ENCODE results near the gene METTL8. TPM values are rescaled to one million over a fixed set of nuclear protein-coding genes. Genes with fewer than 3 reads are reported as not detected.

The METTL8 gene
- total RNA-seq, 4 donors from 2014 or later, result 6.9 to 33.0 (median 17.7) TPM

DNA sequence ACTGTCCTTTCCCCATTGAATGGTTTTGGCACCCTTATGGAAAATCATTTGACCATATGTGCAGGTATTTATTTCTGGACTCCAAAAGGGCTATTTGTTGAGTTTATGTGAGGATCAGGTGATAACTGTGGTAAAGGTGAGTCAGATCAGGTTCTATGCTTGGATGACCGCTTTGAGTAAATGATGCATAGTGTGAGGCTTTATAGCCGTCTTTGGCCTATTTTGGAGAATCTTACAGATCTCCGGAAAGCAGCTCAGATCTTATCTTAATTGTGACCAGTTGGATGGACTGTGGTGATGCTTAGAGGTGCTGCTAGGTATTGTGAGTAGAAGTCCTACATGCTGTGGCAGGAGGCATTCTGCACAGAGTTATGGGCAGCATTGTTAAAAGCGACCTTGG lies 126.2 kb downstream of the METTL8 start:
- intact Hi-C loops (cut with DNase I; ENCODE audit: low total_unique reads), result no loop called here
- H3K36me3 ChIP-seq, result no peaks in the 10 kb centered on the region
- peaks cover 0 to 5% of the 10 kb centered on the region in 2 donors for H3K9me3 ChIP-seq
- no peaks in the 10 kb centered on the region for H3K4me1 ChIP-seq
- no peaks in the 10 kb centered on the region for H3K27me3 ChIP-seq
- TF ChIP-seq, protein P1, sequence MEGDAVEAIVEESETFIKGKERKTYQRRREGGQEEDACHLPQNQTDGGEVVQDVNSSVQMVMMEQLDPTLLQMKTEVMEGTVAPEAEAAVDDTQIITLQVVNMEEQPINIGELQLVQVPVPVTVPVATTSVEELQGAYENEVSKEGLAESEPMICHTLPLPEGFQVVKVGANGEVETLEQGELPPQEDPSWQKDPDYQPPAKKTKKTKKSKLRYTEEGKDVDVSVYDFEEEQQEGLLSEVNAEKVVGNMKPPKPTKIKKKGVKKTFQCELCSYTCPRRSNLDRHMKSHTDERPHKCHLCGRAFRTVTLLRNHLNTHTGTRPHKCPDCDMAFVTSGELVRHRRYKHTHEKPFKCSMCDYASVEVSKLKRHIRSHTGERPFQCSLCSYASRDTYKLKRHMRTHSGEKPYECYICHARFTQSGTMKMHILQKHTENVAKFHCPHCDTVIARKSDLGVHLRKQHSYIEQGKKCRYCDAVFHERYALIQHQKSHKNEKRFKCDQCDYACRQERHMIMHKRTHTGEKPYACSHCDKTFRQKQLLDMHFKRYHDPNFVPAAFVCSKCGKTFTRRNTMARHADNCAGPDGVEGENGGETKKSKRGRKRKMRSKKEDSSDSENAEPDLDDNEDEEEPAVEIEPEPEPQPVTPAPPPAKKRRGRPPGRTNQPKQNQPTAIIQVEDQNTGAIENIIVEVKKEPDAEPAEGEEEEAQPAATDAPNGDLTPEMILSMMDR (IDR thresholded peaks at IDR 0.05), result no peak
- no peak for TF ChIP-seq POLR2A (IDR thresholded peaks at IDR 0.05)
- DNase-seq, result no peak
- no peak overlapping the region for H3K4me3 ChIP-seq
- H3K27ac ChIP-seq, result no peak overlapping the region

DNA sequence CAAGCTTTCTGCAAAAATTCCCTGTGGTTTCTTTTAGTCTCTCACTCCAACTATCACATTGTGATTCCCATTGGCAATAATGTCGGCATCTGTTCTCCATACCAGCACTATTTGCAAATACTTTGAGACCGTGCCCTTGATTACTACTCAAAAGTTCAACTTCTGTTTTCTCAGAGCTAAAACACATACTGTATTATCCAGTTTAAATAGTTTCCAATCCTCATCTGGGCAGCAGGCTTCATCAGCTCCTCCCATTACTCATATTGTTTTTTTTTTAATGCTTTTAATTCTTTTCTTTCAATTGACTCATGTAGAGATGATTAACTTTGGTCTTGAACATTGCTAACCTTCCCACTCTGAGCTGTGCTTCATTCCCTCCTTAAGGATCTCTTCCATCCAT lies 135.8 kb downstream of the METTL8 start:
- Histone ChIP-seq H3K9me3 (no peaks in the 10 kb centered on the region), H3K4me1 (no peaks in the 10 kb centered on the region), H3K4me3 (no peak overlapping the region), H3K27ac (no peak overlapping the region), H3K36me3 (no peaks in the 10 kb centered on the region), H3K27me3 (no peaks in the 10 kb centered on the region)
- intact Hi-C loops (cut with DNase I; ENCODE audit: low total_unique reads), result no loop called here
- TF ChIP-seq, protein P1 (IDR thresholded peaks at IDR 0.05), result no peak
- no peak for TF ChIP-seq POLR2A (IDR thresholded peaks at IDR 0.05)
- DNase-seq, result no peak

DNA sequence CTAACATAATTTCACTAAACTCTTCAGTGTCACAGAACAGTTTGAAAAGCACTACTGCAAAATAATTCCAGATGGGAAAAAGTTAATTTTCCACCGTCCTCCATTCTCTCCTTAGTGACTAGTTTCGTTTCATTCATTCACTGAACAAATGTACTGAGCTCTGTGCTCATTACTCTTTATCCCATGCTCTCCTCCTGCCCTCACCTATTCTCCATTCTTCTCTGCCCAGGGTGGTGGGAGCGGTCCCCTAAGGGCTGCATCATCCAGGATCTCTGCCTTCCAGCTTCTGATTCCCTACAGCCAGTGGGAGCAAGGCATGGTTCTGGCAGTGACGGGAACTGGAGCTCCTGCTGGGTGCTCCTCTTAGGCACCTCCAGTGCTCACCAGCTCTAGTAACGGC lies 139.2 kb downstream of the METTL8 start:
- TF ChIP-seq, protein P1 (IDR thresholded peaks at IDR 0.05), result no peak
- TF ChIP-seq POLR2A (IDR thresholded peaks at IDR 0.05), result no peak
- H3K36me3 ChIP-seq, result no peaks in the 10 kb centered on the region
- intact Hi-C loops (cut with DNase I; ENCODE audit: low total_unique reads), result no loop called here
- no peak for DNase-seq
- no peak overlapping the region for H3K4me3 ChIP-seq
- H3K4me1 ChIP-seq, result no peaks in the 10 kb centered on the region
- H3K27ac ChIP-seq, result no peak overlapping the region
- H3K27me3 ChIP-seq, result no peaks in the 10 kb centered on the region
- no peaks in the 10 kb centered on the region for H3K9me3 ChIP-seq

DNA sequence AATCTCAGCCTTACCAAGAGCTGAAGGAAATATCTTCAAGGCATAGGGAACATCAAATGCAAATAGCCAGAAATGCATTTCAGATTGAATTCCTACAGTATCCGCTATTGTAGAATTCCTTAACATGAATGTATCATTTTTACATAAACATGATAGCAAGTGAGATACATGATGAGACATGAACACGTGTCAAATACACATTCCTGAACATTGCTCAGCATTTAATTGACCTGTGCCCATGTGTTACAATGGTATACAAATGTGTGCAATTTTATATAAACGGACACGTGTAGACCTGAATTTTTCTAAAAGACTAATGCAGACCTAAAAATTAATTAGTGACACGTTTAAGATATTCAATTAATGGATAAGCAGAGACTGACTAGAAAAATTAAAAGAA lies 140.1 kb downstream of the METTL8 start:
- H3K27ac ChIP-seq, result no peak overlapping the region
- TF ChIP-seq, protein P1 (IDR thresholded peaks at IDR 0.05), result no peak
- no peak for TF ChIP-seq POLR2A (IDR thresholded peaks at IDR 0.05)
- no peaks in the 10 kb centered on the region for H3K36me3 ChIP-seq
- H3K27me3 ChIP-seq, result no peaks in the 10 kb centered on the region
- intact Hi-C loops (cut with DNase I; ENCODE audit: low total_unique reads), result no loop called here
- no peaks in the 10 kb centered on the region for H3K4me1 ChIP-seq
- H3K9me3 ChIP-seq, result no peaks in the 10 kb centered on the region
- no peak overlapping the region for H3K4me3 ChIP-seq
- no peak for DNase-seq

DNA sequence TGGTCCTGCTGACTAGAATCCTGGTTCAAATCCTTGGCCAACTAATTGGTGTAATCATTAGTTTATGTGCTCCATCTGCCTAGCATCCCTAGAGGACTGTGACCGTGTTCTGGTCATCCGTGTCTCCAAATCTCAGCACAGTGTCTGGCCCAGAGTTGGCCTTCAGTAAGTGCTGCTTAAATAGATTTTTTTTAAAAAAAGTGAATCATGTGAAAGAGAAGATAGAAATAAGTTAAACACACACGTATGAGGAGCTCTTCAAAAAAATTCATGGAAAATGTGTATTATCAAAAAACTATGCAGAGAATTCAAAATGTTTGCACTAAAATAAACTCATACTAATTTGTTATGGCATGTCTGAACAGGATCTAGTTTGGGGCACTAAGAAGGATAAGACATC lies 143.8 kb downstream of the METTL8 start:
- H3K27ac ChIP-seq, result no peak overlapping the region
- TF ChIP-seq POLR2A (IDR thresholded peaks at IDR 0.05), result no peak
- TF ChIP-seq, protein P1 (IDR thresholded peaks at IDR 0.05), result no peak
- no peaks in the 10 kb centered on the region for H3K9me3 ChIP-seq
- H3K4me1 ChIP-seq, result no peaks in the 10 kb centered on the region
- intact Hi-C loops (cut with DNase I; ENCODE audit: low total_unique reads), result no loop called here
- no peak overlapping the region for H3K4me3 ChIP-seq
- H3K27me3 ChIP-seq, result no peaks in the 10 kb centered on the region
- no peaks in the 10 kb centered on the region for H3K36me3 ChIP-seq
- DNase-seq, result no peak

Data from uterus (tissue), 4 donors.